A673 (cell line): ENCODE measurements around the gene AXL. TPM values are rescaled to one million over a fixed set of nuclear protein-coding genes. Genes with fewer than 3 reads are reported as not detected.

Source experiments
- BruUV-seq: library from RNA; stranded (reverse); fragments of 400-500 nt; replicated peaks from 2 replicates; lab custom pipeline; 2021; lab: Mats Ljungman, UMichigan
- CTCF ChIA-PET: fragments of 300-600 bp; sonication (Branson Sonifier 250); formaldehyde crosslinking; loops from one replicate; lab custom pipeline; 2022; ENCODE audit warnings: antibody characterized with exemption; lab: Charles Lee
- POLR2A ChIA-PET: fragments of 300-600 bp; sonication (Branson Sonifier 250); formaldehyde crosslinking; loops from one replicate; lab custom pipeline; 2022; ENCODE audit warnings: antibody characterized with exemption; ENCODE audit not compliant: low non-redundant PET; lab: Charles Lee
- DNase-seq: peaks from one replicate; pipeline ENCODE4 v3.0.0-alpha.2; 2015; ENCODE audit warnings: low spot score
- H3K27ac ChIP-seq: fragments of 200-600 bp; sonication (generic); 2 replicates; pipeline ENCODE4 v1.5.1; 2016; ENCODE audit warnings: mixed run types, low read depth, mild to moderate bottlenecking, mixed read lengths, antibody characterized with exemption, low read length; ENCODE audit not compliant: poor library complexity, severe bottlenecking
- H3K27me3 ChIP-seq: fragments of 200-600 bp; sonication (generic); replicated peaks from 2 replicates; pipeline ENCODE4 v1.6.1; 2017; ENCODE audit warnings: mixed run types, low read depth, mild to moderate bottlenecking, mixed read lengths, antibody characterized with exemption, low read length; ENCODE audit not compliant: insufficient read depth, poor library complexity
- H3K36me3 ChIP-seq: fragments of 200-600 bp; sonication (generic); 2 replicates; pipeline ENCODE4 v1.6.1; 2016; ENCODE audit warnings: mixed run types, mild to moderate bottlenecking, mixed read lengths, antibody characterized with exemption, low read length; ENCODE audit not compliant: insufficient read depth, poor library complexity, severe bottlenecking
- H3K4me1 ChIP-seq: fragments of 200-600 bp; sonication (generic); 2 replicates; pipeline ENCODE4 v1.6.1; 2017; ENCODE audit warnings: mixed run types, mild to moderate bottlenecking, mixed read lengths, antibody characterized with exemption, low read length; ENCODE audit not compliant: insufficient read depth, poor library complexity, severe bottlenecking
- H3K4me3 ChIP-seq: fragments of 200-600 bp; sonication (generic); 2 replicates; pipeline ENCODE4 v1.5.1; 2016; ENCODE audit warnings: low read depth, mixed run types, mild to moderate bottlenecking, mixed read lengths, low read length; ENCODE audit not compliant: poor library complexity, severe bottlenecking
- H3K9me3 ChIP-seq: fragments of 200-600 bp; sonication (generic); 2 replicates; pipeline ENCODE4 v1.6.1; 2016; ENCODE audit warnings: mixed run types, low read depth, mild to moderate bottlenecking, mixed read lengths, antibody characterized with exemption, low read length; ENCODE audit not compliant: poor library complexity, severe bottlenecking
- CTCF ChIP-seq: fragments of 300-800, 200-600 bp; sonication (generic); conservative IDR thresholded peaks from 2 replicates; pipeline ENCODE4 v1.5.1; 2017; ENCODE audit warnings: low read depth, mild to moderate bottlenecking, antibody characterized with exemption, low read length, moderate library complexity, mixed read lengths
- EZH2 ChIP-seq: fragments of 200-600 bp; sonication (generic); IDR thresholded peaks from 2 replicates; pipeline ENCODE4 v1.6.1; 2017; ENCODE audit warnings: borderline replicate concordance, low read depth, mild to moderate bottlenecking, mixed read lengths, antibody characterized with exemption, low read length; ENCODE audit not compliant: poor library complexity, severe bottlenecking
- intact Hi-C: fragments of 100-400 bp; cut with micrococcal nuclease; formaldehyde crosslinking; loops from one replicate; pipeline ENCODE4 v1.10.0; 2022; ENCODE audit not compliant: unreplicated experiment
- total RNA-seq: library from RNA; stranded (reverse); gene quantifications from 2 replicates; pipeline ENCODE4 v1.2.3, GENCODE V29; 2021

AXL gene
- total RNA-seq, 1 experiment from 2014 or later = 1.0 TPM

DNA sequence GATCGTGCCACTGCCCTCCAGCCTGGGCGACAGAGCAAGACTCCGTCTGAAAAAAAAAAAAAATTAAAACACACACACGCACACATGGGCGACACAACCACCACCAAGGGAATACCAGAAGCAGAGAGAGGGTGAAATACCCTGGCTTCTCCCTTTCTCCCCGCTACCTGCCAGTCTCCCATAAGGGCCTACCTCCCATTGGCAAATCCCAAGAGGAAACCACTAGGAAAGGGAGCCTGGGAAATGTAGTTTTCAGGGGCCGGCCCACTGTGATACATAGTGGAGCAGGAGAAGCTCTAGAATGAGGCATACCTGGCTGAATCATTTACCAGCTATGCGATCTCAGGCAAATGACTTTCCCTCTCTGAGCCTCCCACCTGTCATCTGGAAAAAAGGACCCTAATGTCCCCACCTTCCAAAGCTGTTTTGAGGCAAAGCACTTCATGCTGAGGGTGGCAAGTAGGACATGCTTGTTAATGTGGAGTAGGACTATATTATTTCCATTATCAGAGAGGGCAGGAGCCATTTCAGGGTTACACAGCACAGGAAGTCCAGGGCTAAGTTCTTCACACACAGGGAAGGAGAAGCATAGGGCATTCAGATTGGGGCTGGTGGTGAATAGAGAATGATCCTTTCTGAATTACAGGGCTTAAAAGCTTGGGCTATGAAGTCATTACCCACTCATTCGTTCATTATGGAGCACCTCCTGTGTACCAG lies 30.8 kb downstream of the AXL start:
- intact Hi-C loops = no loop called here
- H3K27ac ChIP-seq = no peak overlapping the region
- no peaks in the 10 kb centered on the region for H3K9me3 ChIP-seq
- no peaks in the 10 kb centered on the region for H3K27me3 ChIP-seq
- no peak overlapping the region for H3K4me3 ChIP-seq
- CTCF ChIA-PET = no interaction called here
- POLR2A ChIA-PET = interaction anchor here (0.6 kb wide), 1 partner anchor 108 kb away, joined by 5 read pairs; no protein-coding TSS in a partner anchor
- no TSS peak for BruUV-seq
- no peak for TF ChIP-seq CTCF
- TF ChIP-seq EZH2 = no peak
- H3K36me3 ChIP-seq = no peaks in the 10 kb centered on the region
- H3K4me1 ChIP-seq = no peaks in the 10 kb centered on the region
- DNase-seq = no peak

GRCh38 chr19:41253660-41254059 lies 34.6 kb downstream of the AXL start:
- Histone ChIP-seq H3K4me3 (no peak overlapping the region), H3K4me1 (no peaks in the 10 kb centered on the region), H3K27ac (no peak overlapping the region), H3K9me3 (no peaks in the 10 kb centered on the region), H3K27me3 (no peaks in the 10 kb centered on the region), H3K36me3 (no peaks in the 10 kb centered on the region)
- CTCF ChIA-PET = no interaction called here
- POLR2A ChIA-PET = no interaction called here
- intact Hi-C loops = no loop called here
- BruUV-seq = no TSS peak
- DNase-seq = no peak
- no peak for TF ChIP-seq EZH2
- no peak for TF ChIP-seq CTCF

- H3K4me3 ChIP-seq = no peak overlapping the region
- TF ChIP-seq EZH2 = no peak
- TF ChIP-seq CTCF = no peak
- no peaks in the 10 kb centered on the region for H3K27me3 ChIP-seq
- no peak for DNase-seq
- H3K36me3 ChIP-seq = no peaks in the 10 kb centered on the region
- CTCF ChIA-PET = no interaction called here
- no peaks in the 10 kb centered on the region for H3K4me1 ChIP-seq
- no peaks in the 10 kb centered on the region for H3K9me3 ChIP-seq
- POLR2A ChIA-PET = no interaction called here
- H3K27ac ChIP-seq = no peak overlapping the region
- BruUV-seq = no TSS peak
- intact Hi-C loops = no loop called here
These were observed 36.1 kb downstream of the AXL start for GRCh38 chr19:41255171-41255570.
